WERI-Rb-1 (cell line): ENCODE results near the gene GNA14.

Source experiments
- DNase-seq: peaks from one replicate; pipeline ENCODE4 v3.0.0-alpha.2; 2020
- H3K27ac ChIP-seq: fragments of 250-450 bp; sonication (Bioruptor Pico); 2 replicates; pipeline ENCODE4 v1.5.1; 2020; ENCODE audit warnings: mild to moderate bottlenecking, moderate library complexity
- H3K27me3 ChIP-seq: fragments of 250-450 bp; sonication (Bioruptor Pico); 2 replicates; pipeline ENCODE4 v1.5.1; 2021; ENCODE audit warnings: mild to moderate bottlenecking, low read depth, moderate library complexity; ENCODE audit not compliant: insufficient read depth, severe bottlenecking
- H3K36me3 ChIP-seq: fragments of 250-450 bp; sonication (Bioruptor Pico); 2 replicates; pipeline ENCODE4 v1.5.1; 2020; ENCODE audit warnings: mild to moderate bottlenecking, moderate library complexity
- H3K4me3 ChIP-seq: 2 replicates; pipeline ENCODE4 v1.5.1; 2011; ENCODE audit warnings: low read depth, mild to moderate bottlenecking, control low read depth, low read length
- H3K9me3 ChIP-seq: fragments of 250-450 bp; sonication (Bioruptor Pico); 2 replicates; pipeline ENCODE4 v1.5.1; 2021; ENCODE audit warnings: mild to moderate bottlenecking, moderate library complexity; ENCODE audit not compliant: severe bottlenecking
- CTCF ChIP-seq: IDR thresholded peaks from 2 replicates; pipeline ENCODE4 v1.5.1; 2011; ENCODE audit warnings: low read depth, mild to moderate bottlenecking, control low read depth, inconsistent platforms, low read length

Gene GNA14

GRCh38 chr9:77486968-77487367, 161.2 kb downstream of the GNA14 start:
- DNase-seq = no peak
- Histone ChIP-seq H3K9me3 (no peaks in the 10 kb centered on the region), H3K36me3 (no peaks in the 10 kb centered on the region), H3K4me3 (no peak overlapping the region), H3K27ac (no peak overlapping the region), H3K27me3 (peaks cover 2% of the 10 kb centered on the region)
- TF ChIP-seq CTCF = no peak

- Histone ChIP-seq H3K36me3 (no peaks in the 10 kb centered on the region), H3K27me3 (peaks cover 2% of the 10 kb centered on the region), H3K27ac (no peak overlapping the region), H3K4me3 (no peak overlapping the region), H3K9me3 (no peaks in the 10 kb centered on the region)
- TF ChIP-seq CTCF = no peak
- no peak for DNase-seq
Observed at GRCh38 chr9:77486463-77486862, 161.7 kb downstream of the GNA14 start.

GRCh38 chr9:77475641-77476473, 172.3 kb downstream of the GNA14 start:
- H3K27ac ChIP-seq = no peak overlapping the region
- DNase-seq = no peak

GRCh38 chr9:77474936-77475335, 173.2 kb downstream of the GNA14 start:
- no peaks in the 10 kb centered on the region for H3K27me3 ChIP-seq
- H3K36me3 ChIP-seq = no peaks in the 10 kb centered on the region
- no peak overlapping the region for H3K4me3 ChIP-seq
- DNase-seq = no peak
- TF ChIP-seq CTCF = no peak
- no peak overlapping the region for H3K27ac ChIP-seq
- no peaks in the 10 kb centered on the region for H3K9me3 ChIP-seq

More at GRCh38 chr9:77475641-77476473, 172.3 kb downstream of the GNA14 start:
- Histone ChIP-seq H3K36me3 (no peaks in the 10 kb centered on the region), H3K4me3 (no peak overlapping the region), H3K27me3 (no peaks in the 10 kb centered on the region), H3K9me3 (no peaks in the 10 kb centered on the region)
- no peak for TF ChIP-seq CTCF

GRCh38 chr9:77472646-77473045, 175.5 kb downstream of the GNA14 start:
- H3K27ac ChIP-seq = no peak overlapping the region
- H3K9me3 ChIP-seq = no peaks in the 10 kb centered on the region
- no peak overlapping the region for H3K4me3 ChIP-seq
- no peak for TF ChIP-seq CTCF
- no peak for DNase-seq
- H3K27me3 ChIP-seq = no peaks in the 10 kb centered on the region
- no peaks in the 10 kb centered on the region for H3K36me3 ChIP-seq

GRCh38 chr9:77471572-77471971, 176.6 kb downstream of the GNA14 start:
- no peak for TF ChIP-seq CTCF
- H3K9me3 ChIP-seq = no peaks in the 10 kb centered on the region
- H3K36me3 ChIP-seq = no peaks in the 10 kb centered on the region
- no peak for DNase-seq
- H3K4me3 ChIP-seq = no peak overlapping the region
- no peaks in the 10 kb centered on the region for H3K27me3 ChIP-seq
- H3K27ac ChIP-seq = no peak overlapping the region
